ENCODE data around the gene PRR20A. TPM values are rescaled to one million over a fixed set of nuclear protein-coding genes. Genes with fewer than 3 reads are reported as not detected.
"Not testable (repeated sequence)": the region's sequence is repeated elsewhere in the genome, so short reads cannot be mapped to it uniquely, and the experiment has no call there.

PRR20A gene
- not detected for total RNA-seq

DNA sequence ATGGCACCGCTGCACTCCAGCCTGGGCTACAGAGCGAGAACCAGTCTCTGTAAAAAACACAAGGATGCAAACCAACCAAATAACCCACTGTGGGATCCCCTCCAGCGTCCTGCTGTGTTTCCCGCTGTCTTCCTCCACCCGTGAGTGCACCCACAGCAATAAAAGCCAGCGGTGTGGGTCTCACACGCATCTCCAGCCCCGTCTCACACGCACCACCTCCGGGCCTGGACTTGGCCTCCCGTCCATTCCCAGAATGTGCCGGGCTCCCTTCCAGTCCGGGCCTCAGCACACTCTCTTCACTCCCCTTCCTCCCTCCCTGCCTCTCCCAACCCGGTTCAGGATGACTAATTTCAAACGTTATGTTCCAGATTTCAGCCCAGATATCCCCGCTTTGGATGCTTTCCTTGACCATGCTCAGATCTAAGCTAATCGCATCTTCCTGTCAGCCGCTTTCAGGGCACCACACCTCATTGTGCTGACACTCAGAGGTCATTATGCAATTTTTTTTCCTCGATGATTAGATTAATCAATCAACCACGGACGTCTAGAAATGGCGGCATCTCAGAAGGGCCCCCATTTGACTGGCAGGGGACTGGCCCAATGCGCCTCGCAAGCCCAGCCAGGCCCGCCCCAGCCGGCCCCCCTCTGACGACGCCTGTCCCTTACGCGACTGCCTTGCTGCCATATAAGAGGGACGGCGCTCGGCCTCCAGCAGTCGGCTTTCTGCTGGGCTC is at the start of gene PRR20A:
Gene PRR20A, plus strand, starts transcription at position 684 of the 734 bp plus-strand sequence. CDS start 387 bp downstream, outside the sequence.
- H3K9me3 Mint-ChIP-seq; H3K27me3 Mint-ChIP-seq (ENCODE audit: low read depth); H3K4me3 Mint-ChIP-seq; H3K36me3 Mint-ChIP-seq (ENCODE audit: low read depth); intact Hi-C loops (cut with micrococcal nuclease); CTCF ChIA-PET; H3K4me1 Mint-ChIP-seq (ENCODE audit: low read depth); DNase-seq; H3K27ac Mint-ChIP-seq: not testable (repeated sequence)

DNA sequence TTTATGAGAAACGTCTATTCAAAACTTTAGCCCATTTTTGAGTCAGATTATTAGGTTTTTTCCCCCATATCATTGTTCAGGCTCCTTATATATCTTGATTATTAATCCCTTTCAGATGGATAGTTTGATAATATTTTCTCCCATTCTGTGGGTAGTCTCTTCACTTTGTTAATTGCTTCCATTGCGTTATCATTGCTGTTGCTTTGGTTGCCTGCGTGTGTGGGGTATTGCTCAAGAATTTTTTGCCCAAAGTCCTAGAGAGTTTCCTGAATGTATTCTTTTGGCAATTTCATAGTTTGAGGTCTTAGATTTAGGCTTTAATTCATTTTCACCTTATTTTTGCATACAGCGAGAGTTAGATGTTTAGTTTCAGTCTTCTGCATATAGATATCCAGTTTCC is 25.8 kb upstream of the PRR20A start:
- CTCF ChIA-PET = no interaction called here
- Mint-ChIP-seq H3K36me3 (ENCODE audit: low read depth) (no peaks in the 10 kb centered on the region), H3K9me3 (peaks cover 12% of the 10 kb centered on the region), H3K4me3 (no peak overlapping the region), H3K27me3 (ENCODE audit: low read depth) (no peaks in the 10 kb centered on the region), H3K4me1 (ENCODE audit: low read depth) (no peaks in the 10 kb centered on the region), H3K27ac (no peak overlapping the region)
- DNase-seq = no peak
- intact Hi-C loops (cut with micrococcal nuclease) = no loop called here

DNA sequence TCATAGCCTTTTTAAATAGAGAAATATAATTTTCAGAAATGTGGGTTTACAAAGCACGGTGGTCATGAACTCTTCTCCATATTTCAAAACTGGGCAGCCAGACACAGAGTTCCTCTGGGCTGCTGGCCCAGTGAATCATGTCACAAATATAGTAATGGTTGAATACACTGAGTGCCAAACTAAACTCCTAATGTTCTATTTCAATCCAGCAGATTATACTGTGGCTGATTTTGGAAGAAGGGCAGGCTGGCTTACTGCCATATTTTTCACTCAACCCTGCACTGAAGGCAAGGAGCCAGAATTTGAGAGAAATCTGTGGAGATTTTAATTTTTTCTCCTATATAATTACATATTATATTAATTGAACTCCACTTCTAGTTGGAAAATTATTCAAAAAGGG is 17.0 kb upstream of the PRR20A start:
- H3K27me3 Mint-ChIP-seq (ENCODE audit: low read depth) = no peaks in the 10 kb centered on the region
- no peaks in the 10 kb centered on the region for H3K4me1 Mint-ChIP-seq (ENCODE audit: low read depth)
- H3K36me3 Mint-ChIP-seq (ENCODE audit: low read depth) = no peaks in the 10 kb centered on the region
- H3K9me3 Mint-ChIP-seq = peaks cover 2% of the 10 kb centered on the region
- intact Hi-C loops (cut with micrococcal nuclease) = no loop called here
- CTCF ChIA-PET = no interaction called here
- no peak overlapping the region for H3K27ac Mint-ChIP-seq
- DNase-seq = no peak
- no peak overlapping the region for H3K4me3 Mint-ChIP-seq

DNA sequence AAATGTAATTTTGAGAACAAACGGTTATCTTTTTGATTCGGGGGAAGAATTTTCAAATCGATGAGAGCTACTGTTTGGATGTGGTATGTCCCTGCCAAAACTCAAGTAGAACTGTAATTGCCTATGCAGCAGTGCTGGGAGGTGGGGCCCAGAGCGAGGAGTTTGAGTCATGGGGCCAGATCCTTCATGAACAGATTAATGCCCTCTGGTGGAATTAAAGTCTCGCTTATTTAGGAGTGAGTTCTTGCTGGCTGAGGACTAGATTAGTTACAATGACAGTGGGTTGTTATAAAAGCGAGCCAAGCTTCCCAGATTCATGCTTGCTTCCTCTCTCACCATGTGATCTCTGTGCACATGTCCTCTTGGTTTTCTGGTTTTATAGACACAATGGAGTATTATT is 11.8 kb upstream of the PRR20A start:
- H3K4me1 Mint-ChIP-seq (ENCODE audit: low read depth) = no peaks in the 10 kb centered on the region
- DNase-seq = no peak
- H3K27ac Mint-ChIP-seq = no peak overlapping the region
- CTCF ChIA-PET = no interaction called here
- intact Hi-C loops (cut with micrococcal nuclease) = no loop called here
- H3K4me3 Mint-ChIP-seq = no peak overlapping the region
- no peaks in the 10 kb centered on the region for H3K27me3 Mint-ChIP-seq (ENCODE audit: low read depth)
- no peaks in the 10 kb centered on the region for H3K36me3 Mint-ChIP-seq (ENCODE audit: low read depth)
- H3K9me3 Mint-ChIP-seq = peaks cover 2% of the 10 kb centered on the region

DNA sequence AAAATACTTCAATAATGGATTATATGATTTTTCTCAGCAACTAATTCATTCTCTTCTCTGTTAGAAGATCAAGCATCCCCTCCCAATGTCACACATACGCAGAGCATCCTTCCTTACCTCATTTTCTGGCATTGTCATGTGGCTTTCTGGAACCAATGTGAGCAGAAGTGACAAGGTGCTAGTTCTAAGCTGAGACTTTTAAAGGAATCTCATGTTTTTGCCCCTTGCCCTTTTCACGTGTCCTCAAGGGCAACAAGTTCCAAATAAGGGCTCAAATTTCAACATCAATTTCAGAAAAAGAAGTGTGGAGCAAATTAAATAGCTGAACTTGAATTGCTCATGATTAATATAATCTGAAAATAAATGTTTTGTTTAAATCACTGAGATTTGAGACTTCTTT is 4.6 kb upstream of the PRR20A start:
- H3K9me3 Mint-ChIP-seq = peaks cover 4% of the 10 kb centered on the region
- CTCF ChIA-PET = no interaction called here
- no peaks in the 10 kb centered on the region for H3K4me1 Mint-ChIP-seq (ENCODE audit: low read depth)
- no peak for DNase-seq
- H3K27ac Mint-ChIP-seq = no peak overlapping the region
- intact Hi-C loops (cut with micrococcal nuclease) = no loop called here
- H3K27me3 Mint-ChIP-seq (ENCODE audit: low read depth) = no peaks in the 10 kb centered on the region
- no peak overlapping the region for H3K4me3 Mint-ChIP-seq
- H3K36me3 Mint-ChIP-seq (ENCODE audit: low read depth) = no peaks in the 10 kb centered on the region

DNA sequence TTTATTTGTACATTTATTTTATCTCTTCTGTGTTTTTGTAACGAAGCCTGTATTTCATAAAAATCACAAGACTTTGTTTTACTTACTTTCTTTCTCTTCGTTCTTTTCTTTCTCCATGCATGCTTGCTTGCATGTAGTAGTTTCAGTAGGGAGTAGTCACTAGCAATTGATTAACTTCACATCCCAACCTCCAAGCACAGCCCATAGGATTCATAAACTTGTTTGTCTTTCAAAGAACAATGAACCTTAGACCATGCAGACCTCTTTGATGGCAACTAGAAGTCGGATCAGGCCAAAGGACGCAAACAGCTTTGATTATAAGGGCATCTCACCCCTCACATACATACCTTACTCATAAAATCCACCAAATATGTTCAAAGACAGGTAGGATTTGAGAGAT is 3.1 kb upstream of the PRR20A start:
- H3K9me3 Mint-ChIP-seq = peaks cover 4% of the 10 kb centered on the region
- no peaks in the 10 kb centered on the region for H3K36me3 Mint-ChIP-seq (ENCODE audit: low read depth)
- no peak overlapping the region for H3K4me3 Mint-ChIP-seq
- CTCF ChIA-PET = no interaction called here
- DNase-seq = no peak
- no peak overlapping the region for H3K27ac Mint-ChIP-seq
- no peaks in the 10 kb centered on the region for H3K4me1 Mint-ChIP-seq (ENCODE audit: low read depth)
- intact Hi-C loops (cut with micrococcal nuclease) = no loop called here
- H3K27me3 Mint-ChIP-seq (ENCODE audit: low read depth) = no peaks in the 10 kb centered on the region

DNA sequence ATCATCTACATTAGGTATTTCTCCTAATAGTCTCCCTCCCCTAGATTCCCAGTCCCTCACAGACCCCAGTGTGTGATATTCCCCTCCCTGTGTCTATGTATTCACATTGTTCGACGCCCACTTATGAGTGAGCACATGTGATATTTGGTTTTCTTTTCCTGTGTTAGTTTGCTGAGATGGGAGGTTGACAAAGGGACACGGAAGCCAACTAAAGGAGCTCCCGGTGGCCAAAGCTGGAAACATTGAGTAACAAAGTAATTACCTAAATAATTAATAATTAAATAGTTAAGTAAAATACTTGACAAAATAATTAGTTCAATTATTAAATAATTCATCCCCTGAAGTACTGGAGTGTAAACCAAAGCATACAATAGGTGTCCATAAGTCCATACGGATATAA is 1.7 kb upstream of the PRR20A start:
- DNase-seq = no peak
- intact Hi-C loops (cut with micrococcal nuclease) = no loop called here
- no peaks in the 10 kb centered on the region for H3K4me1 Mint-ChIP-seq (ENCODE audit: low read depth)
- H3K4me3 Mint-ChIP-seq = no peak overlapping the region
- peaks cover 4% of the 10 kb centered on the region for H3K9me3 Mint-ChIP-seq
- H3K27me3 Mint-ChIP-seq (ENCODE audit: low read depth) = no peaks in the 10 kb centered on the region
- no peaks in the 10 kb centered on the region for H3K36me3 Mint-ChIP-seq (ENCODE audit: low read depth)
- CTCF ChIA-PET = no interaction called here
- no peak overlapping the region for H3K27ac Mint-ChIP-seq

DNA sequence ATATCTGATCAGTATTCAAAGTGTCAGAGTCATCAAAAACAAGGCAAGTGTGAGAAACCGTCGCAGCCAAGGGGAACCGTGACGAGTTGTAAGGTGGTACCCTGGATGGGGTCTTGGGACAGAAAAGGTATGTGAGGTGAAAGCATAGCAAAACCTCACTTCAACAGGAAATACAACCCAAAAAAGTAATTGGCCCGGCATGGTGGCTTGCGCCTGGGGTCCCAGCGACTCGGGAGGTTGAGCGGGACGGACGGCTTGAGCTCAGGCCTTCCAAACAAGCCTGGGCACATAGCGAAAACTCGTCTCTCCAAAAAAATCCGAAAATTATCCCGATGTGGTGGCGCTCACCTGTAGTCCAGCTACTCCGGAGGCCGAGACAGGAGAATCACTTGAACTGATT is 937 bp upstream of the PRR20A start:
- DNase-seq; H3K36me3 Mint-ChIP-seq (ENCODE audit: low read depth); H3K4me3 Mint-ChIP-seq; CTCF ChIA-PET; intact Hi-C loops (cut with micrococcal nuclease); H3K9me3 Mint-ChIP-seq; H3K4me1 Mint-ChIP-seq (ENCODE audit: low read depth); H3K27ac Mint-ChIP-seq; H3K27me3 Mint-ChIP-seq (ENCODE audit: low read depth): not testable (repeated sequence)

DNA sequence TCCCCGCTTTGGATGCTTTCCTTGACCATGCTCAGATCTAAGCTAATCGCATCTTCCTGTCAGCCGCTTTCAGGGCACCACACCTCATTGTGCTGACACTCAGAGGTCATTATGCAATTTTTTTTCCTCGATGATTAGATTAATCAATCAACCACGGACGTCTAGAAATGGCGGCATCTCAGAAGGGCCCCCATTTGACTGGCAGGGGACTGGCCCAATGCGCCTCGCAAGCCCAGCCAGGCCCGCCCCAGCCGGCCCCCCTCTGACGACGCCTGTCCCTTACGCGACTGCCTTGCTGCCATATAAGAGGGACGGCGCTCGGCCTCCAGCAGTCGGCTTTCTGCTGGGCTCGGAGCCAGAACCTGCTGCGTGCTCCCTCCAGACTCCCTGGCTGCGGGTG is 6.5 kb downstream of the PRR20A start, which contains the start of gene PRR20B:
Gene PRR20B, plus strand, starts transcription at position 301 of the 400 bp plus-strand sequence. CDS start 387 bp downstream, outside the sequence.
- H3K9me3 Mint-ChIP-seq; H3K27ac Mint-ChIP-seq; H3K4me3 Mint-ChIP-seq; H3K27me3 Mint-ChIP-seq (ENCODE audit: low read depth); CTCF ChIA-PET; H3K4me1 Mint-ChIP-seq (ENCODE audit: low read depth); DNase-seq; H3K36me3 Mint-ChIP-seq (ENCODE audit: low read depth); intact Hi-C loops (cut with micrococcal nuclease): not testable (repeated sequence)

DNA sequence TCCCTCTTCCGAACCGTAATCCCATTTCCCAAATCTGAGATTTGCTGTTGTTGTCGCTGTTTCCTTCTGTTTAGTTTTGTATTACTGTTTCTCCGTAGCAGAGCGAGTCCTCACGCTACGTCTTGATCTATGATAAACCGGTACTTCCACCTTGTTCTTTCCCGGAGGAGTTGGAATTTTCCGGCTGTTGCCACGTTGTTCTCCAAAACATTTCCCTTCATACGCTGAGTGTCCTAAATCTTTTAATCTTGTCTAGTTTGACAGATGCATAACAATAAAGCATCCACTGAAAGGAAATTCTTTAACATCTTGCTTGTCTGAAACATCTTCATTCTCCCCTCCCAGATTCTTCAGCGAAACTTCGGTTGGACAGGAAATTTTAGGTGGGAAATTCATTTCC is 7.4 kb downstream of the PRR20A start:
- H3K27ac Mint-ChIP-seq, CTCF ChIA-PET: not testable (repeated sequence)

DNA sequence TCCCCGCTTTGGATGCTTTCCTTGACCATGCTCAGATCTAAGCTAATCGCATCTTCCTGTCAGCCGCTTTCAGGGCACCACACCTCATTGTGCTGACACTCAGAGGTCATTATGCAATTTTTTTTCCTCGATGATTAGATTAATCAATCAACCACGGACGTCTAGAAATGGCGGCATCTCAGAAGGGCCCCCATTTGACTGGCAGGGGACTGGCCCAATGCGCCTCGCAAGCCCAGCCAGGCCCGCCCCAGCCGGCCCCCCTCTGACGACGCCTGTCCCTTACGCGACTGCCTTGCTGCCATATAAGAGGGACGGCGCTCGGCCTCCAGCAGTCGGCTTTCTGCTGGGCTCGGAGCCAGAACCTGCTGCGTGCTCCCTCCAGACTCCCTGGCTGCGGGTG is 13.0 kb downstream of the PRR20A start, which contains the start of gene PRR20C:
Gene PRR20C, plus strand, starts transcription at position 301 of the 400 bp plus-strand sequence. CDS start 387 bp downstream, outside the sequence.
- intact Hi-C loops (cut with micrococcal nuclease); H3K4me3 Mint-ChIP-seq; H3K27me3 Mint-ChIP-seq (ENCODE audit: low read depth); H3K9me3 Mint-ChIP-seq; H3K4me1 Mint-ChIP-seq (ENCODE audit: low read depth); H3K36me3 Mint-ChIP-seq (ENCODE audit: low read depth); DNase-seq; CTCF ChIA-PET; H3K27ac Mint-ChIP-seq: not testable (repeated sequence)

More for the DNA sequence above, 7.4 kb downstream of the PRR20A start:
- intact Hi-C loops (cut with micrococcal nuclease); DNase-seq; H3K27me3 Mint-ChIP-seq (ENCODE audit: low read depth); H3K36me3 Mint-ChIP-seq (ENCODE audit: low read depth); H3K4me1 Mint-ChIP-seq (ENCODE audit: low read depth); H3K9me3 Mint-ChIP-seq; H3K4me3 Mint-ChIP-seq: not testable (repeated sequence)

DNA sequence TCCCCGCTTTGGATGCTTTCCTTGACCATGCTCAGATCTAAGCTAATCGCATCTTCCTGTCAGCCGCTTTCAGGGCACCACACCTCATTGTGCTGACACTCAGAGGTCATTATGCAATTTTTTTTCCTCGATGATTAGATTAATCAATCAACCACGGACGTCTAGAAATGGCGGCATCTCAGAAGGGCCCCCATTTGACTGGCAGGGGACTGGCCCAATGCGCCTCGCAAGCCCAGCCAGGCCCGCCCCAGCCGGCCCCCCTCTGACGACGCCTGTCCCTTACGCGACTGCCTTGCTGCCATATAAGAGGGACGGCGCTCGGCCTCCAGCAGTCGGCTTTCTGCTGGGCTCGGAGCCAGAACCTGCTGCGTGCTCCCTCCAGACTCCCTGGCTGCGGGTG is 19.6 kb downstream of the PRR20A start, which contains the start of gene PRR20D:
Gene PRR20D, plus strand, starts transcription at position 301 of the 400 bp plus-strand sequence. CDS start 387 bp downstream, outside the sequence.
- H3K4me3 Mint-ChIP-seq; H3K36me3 Mint-ChIP-seq (ENCODE audit: low read depth); CTCF ChIA-PET; H3K4me1 Mint-ChIP-seq (ENCODE audit: low read depth); H3K9me3 Mint-ChIP-seq; intact Hi-C loops (cut with micrococcal nuclease); DNase-seq; H3K27ac Mint-ChIP-seq; H3K27me3 Mint-ChIP-seq (ENCODE audit: low read depth): not testable (repeated sequence)

DNA sequence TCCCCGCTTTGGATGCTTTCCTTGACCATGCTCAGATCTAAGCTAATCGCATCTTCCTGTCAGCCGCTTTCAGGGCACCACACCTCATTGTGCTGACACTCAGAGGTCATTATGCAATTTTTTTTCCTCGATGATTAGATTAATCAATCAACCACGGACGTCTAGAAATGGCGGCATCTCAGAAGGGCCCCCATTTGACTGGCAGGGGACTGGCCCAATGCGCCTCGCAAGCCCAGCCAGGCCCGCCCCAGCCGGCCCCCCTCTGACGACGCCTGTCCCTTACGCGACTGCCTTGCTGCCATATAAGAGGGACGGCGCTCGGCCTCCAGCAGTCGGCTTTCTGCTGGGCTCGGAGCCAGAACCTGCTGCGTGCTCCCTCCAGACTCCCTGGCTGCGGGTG is 26.2 kb downstream of the PRR20A start, which contains the start of gene PRR20E:
Gene PRR20E, plus strand, starts transcription at position 301 of the 400 bp plus-strand sequence. CDS start 387 bp downstream, outside the sequence.
- H3K9me3 Mint-ChIP-seq; CTCF ChIA-PET; H3K36me3 Mint-ChIP-seq (ENCODE audit: low read depth); intact Hi-C loops (cut with micrococcal nuclease); DNase-seq; H3K27ac Mint-ChIP-seq; H3K4me3 Mint-ChIP-seq; H3K27me3 Mint-ChIP-seq (ENCODE audit: low read depth); H3K4me1 Mint-ChIP-seq (ENCODE audit: low read depth): not testable (repeated sequence)
